Esophagus muscularis mucosa (tissue), 4 donors: ENCODE results near the gene ZNF138. TPM values are rescaled to one million over a fixed set of nuclear protein-coding genes. Genes with fewer than 3 reads are reported as not detected.

Source experiments
- DNase-seq: peaks from one replicate; pipeline ENCODE4 v3.0.0-alpha.2; 2017; ENCODE audit errors: extremely low spot score
- H3K27ac ChIP-seq, 4 donors: fragments of 200-600 bp; sonication (generic); replicated peaks in 1 of 4; 1 replicate in 3 of 4; 2 replicates in 1 of 4; pipeline ENCODE4 v1.5.1; 2016 to 2019; ENCODE audit warnings: mild to moderate bottlenecking in 1 of 4
- H3K27me3 ChIP-seq, 4 donors: fragments of 200-600 bp; sonication (generic); one replicate each; pipeline versions ENCODE4 v1.5.1 to v1.6.0; 2016 to 2019
- H3K36me3 ChIP-seq, 4 donors: fragments of 200-600 bp; sonication (generic); one replicate each; pipeline ENCODE4 v1.5.1; 2016 to 2019
- H3K4me1 ChIP-seq, 4 donors: fragments of 200-600 bp; sonication (generic); one replicate each; pipeline ENCODE4 v1.5.1; 2016 to 2019
- H3K4me3 ChIP-seq, 4 donors: fragments of 200-600 bp; sonication (generic); 1 replicate in 2 of 4; 2 replicates in 2 of 4; pipeline ENCODE4 v1.5.1; 2016 to 2019; ENCODE audit warnings: mild to moderate bottlenecking in 4 of 4, moderate library complexity in 1 of 4
- H3K9me3 ChIP-seq, 4 donors: fragments of 200-600 bp; sonication (generic); 1 replicate in 3 of 4; 2 replicates in 1 of 4; pipeline ENCODE4 v1.5.1; 2016 to 2019
- EP300 ChIP-seq: sonication (generic); formaldehyde crosslinking; IDR thresholded peaks from one replicate; pipeline ENCODE4 v1.6.1; 2017; ENCODE audit warnings: antibody characterized with exemption
- POLR2A ChIP-seq: fragments of 450-650 bp; IDR thresholded peaks from one replicate; pipeline ENCODE4 v1.6.1; 2017; ENCODE audit warnings: antibody characterized with exemption, moderate library complexity, mild to moderate bottlenecking, low read depth
- POLR2AphosphoS5 ChIP-seq, 2 donors: sonication (generic); formaldehyde crosslinking; IDR thresholded peaks; one replicate each; pipeline ENCODE4 v1.6.1; 2017; ENCODE audit warnings: antibody characterized with exemption in 2 of 2
- WGBS: methylation state at CpG from one replicate; pipeline ENCODE4 v1.1.5; 2018; 5-methylcytosine and 5-hydroxymethylcytosine counted together
- intact Hi-C: fragments of 100-400 bp; cut with DNase I; formaldehyde crosslinking; loops from one replicate; pipeline ENCODE4 v1.15.1; 2023
- total RNA-seq, 4 donors: library from RNA; depleted of rRNA; stranded (reverse); fragments of >200 nt; gene quantifications; one replicate each; pipeline versions ENCODE4 v1.1.0 to v1.2.1, GENCODE V29; 2016
- TF ChIP-seq, protein P1 (sequence below), 3 experiments: fragments of 200-600 bp in 2 of 3; fragments of 450-650 bp in 1 of 3; sonication (generic) in 2 of 3; IDR thresholded peaks; one replicate each; pipeline ENCODE4 v1.5.1; 2017 to 2019; ENCODE audit warnings: antibody characterized with exemption in 3 of 3, mild to moderate bottlenecking in 2 of 3, moderate library complexity in 1 of 3

ZNF138 gene
- total RNA-seq, 4 donors from 2014 or later = 3.5 to 10.0 (median 5.2) TPM

DNA sequence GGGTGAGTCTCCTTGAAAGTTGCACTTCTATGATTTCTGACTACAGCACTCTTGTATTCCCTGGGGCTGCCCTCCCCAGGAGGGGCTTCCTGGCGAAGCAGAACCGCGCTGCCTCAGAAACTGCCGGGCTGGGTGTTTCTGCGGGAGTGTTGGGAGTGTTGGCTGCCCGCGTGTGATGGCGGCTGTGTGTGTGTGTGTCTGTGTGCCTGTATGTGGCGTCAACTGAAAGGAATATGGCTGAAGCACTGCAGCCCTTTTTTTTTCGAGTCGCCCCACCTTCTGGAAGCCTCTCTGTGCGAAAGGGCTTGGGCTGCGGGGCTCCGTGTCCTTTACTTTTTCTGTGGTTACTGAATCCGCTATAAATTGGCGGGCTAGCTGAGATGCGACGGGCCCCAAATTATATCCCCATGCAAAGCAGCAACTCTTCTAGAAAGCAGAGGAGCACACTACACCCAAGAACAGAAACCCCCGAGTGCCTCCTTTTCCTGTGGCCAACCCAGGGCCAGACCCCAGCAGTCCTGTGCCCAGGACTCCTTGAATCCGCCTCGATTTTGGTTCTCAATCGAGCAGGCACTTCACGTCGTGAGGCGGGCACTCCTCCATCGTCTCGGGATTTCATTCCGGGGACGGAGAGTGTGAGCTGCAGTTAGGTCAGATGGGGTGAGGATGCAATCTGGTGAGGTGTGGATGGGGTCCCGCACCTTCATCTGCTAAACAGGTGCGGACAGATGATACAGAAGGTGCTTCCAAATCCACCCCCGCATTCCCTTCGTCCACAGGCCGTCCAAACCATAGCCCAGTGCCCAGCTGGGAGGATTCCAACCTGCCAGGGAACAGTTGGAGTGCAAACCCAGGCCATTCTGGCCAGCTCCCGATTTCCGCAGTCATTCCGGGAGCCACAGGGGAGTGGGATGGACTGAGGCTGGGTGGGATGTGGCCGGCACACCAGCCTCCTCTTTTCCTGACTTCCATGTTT is 86.4 kb downstream of the ZNF138 start:
- WGBS = 97% methylated on average over 38 of the region's 38 CpGs
- intact Hi-C loops = loop anchor here (10.0 kb wide), 1 partner anchor 216 kb away; the partner anchor contains the start of gene ZNF107
- Histone ChIP-seq H3K4me3 (no peak overlapping the region), H3K27me3 (no peaks in the 10 kb centered on the region), H3K9me3 (no peaks in the 10 kb centered on the region), H3K4me1 (peaks cover 0 to 36% (median 28%) of the 10 kb centered on the region in 4 donors), H3K36me3 (no peaks in the 10 kb centered on the region), H3K27ac (no peak overlapping the region)
- DNase-seq = peak; percentile 62
- no peak for TF ChIP-seq EP300
- TF ChIP-seq, protein P1, sequence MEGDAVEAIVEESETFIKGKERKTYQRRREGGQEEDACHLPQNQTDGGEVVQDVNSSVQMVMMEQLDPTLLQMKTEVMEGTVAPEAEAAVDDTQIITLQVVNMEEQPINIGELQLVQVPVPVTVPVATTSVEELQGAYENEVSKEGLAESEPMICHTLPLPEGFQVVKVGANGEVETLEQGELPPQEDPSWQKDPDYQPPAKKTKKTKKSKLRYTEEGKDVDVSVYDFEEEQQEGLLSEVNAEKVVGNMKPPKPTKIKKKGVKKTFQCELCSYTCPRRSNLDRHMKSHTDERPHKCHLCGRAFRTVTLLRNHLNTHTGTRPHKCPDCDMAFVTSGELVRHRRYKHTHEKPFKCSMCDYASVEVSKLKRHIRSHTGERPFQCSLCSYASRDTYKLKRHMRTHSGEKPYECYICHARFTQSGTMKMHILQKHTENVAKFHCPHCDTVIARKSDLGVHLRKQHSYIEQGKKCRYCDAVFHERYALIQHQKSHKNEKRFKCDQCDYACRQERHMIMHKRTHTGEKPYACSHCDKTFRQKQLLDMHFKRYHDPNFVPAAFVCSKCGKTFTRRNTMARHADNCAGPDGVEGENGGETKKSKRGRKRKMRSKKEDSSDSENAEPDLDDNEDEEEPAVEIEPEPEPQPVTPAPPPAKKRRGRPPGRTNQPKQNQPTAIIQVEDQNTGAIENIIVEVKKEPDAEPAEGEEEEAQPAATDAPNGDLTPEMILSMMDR (IDR thresholded peaks at IDR 0.05) = no peak
- TF ChIP-seq POLR2AphosphoS5 (IDR thresholded peaks at IDR 0.05) = no peak
- no peak for TF ChIP-seq POLR2A

DNA sequence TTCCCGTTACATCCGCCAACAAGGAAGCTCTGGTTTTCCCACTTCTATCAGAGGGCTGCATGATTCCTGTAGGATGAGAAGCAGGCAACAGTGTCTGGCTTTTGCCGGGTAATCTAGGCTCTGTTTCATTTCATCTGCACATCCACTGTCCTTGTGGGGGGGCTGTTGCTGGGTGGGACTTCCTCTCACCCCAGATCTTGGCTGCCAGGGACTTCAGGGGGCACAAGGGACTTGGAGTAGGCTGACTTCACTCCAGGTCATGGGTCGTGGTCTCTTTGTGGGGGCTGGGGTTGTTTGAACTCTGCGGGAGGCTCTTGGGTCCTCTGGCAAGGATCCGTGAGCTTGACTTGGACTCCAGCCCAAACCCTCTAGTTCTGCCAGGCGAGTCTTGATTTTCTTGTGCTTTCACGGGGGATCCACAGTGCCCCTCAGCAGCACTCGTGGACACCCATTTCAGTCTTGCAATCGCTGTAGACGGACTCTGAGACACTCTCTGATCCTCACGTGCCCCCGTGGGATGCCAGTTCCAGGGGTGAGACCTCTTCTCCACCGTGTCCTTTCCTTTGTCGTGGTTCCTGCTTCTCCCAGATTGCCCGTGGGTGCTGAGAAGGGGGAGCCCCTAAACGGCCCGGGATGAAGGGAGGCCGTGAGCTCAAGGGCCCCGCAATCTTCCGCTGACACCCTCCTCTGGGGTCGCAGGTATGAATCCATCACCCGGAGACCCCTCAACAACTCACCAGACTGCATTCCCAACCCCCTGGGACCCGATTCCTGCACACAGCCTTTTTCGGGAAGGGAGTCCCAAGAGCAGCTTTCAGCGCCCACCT is 87.4 kb downstream of the ZNF138 start:
- intact Hi-C loops = loop anchor here (10.0 kb wide), 1 partner anchor 217 kb away; the partner anchor contains the start of gene ZNF107
- WGBS = 60% methylated on average over 21 of the region's 26 CpGs

DNA sequence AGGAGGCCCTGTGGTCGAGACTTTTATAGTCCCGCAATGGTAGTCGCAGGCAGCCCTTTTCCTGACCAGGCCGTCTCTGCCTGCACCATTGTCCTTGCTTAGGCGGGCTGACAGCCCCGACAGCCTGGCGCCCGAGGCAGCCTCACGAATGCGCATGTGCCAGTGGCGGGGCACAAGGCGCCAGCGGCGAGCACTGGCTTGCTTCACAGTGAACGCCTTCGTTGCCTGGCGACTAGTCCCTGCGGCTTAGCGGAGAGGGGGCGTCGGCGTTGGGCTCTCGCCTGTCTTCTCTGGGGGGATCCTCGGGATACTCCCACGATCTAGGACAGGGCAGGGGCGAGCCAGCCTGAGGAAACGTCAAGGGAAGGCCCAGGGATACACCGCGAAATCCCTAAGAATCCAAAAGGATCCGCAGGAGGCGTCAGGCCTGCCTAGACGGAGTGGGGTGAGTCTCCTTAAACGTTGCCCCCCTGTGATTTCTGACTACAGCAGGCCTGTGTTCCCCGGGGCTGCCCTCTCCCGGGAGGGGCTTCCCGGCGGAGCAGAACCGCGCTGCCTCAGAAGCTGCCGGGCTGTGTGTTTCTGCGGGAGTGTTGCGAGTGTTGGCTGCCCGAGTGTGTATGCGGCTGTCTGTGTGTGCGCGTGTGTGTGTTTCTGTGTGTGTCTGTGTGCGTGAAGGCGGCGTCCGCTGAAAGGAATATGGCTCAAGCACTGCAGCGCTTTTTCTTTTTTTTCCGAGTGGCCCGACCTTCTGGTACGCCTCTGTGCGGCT is 88.3 kb downstream of the ZNF138 start:
- peaks cover 0 to 30% (median 21%) of the 10 kb centered on the region in 4 donors for H3K4me1 ChIP-seq
- peak overlapping the region; percentile 63 to 67 (median 64) for H3K4me3 ChIP-seq
- intact Hi-C loops = loop anchor here (10.0 kb wide), 1 partner anchor 218 kb away; the partner anchor contains the start of gene ZNF107
- H3K36me3 ChIP-seq = no peaks in the 10 kb centered on the region
- TF ChIP-seq, protein P1 (IDR thresholded peaks at IDR 0.05) = no peak
- TF ChIP-seq POLR2AphosphoS5 (IDR thresholded peaks at IDR 0.05) (peak in 1 of 2 donors; percentile 79), POLR2A (no peak), EP300 (no peak)
- peak; percentile 92 for DNase-seq
- WGBS = 3% methylated on average over 32 of the region's 55 CpGs
- peak overlapping the region; percentile 57 to 74 (median 62) for H3K27ac ChIP-seq
- no peaks in the 10 kb centered on the region for H3K9me3 ChIP-seq
- H3K27me3 ChIP-seq = no peaks in the 10 kb centered on the region

More for the DNA sequence above, 87.4 kb downstream of the ZNF138 start:
- no peaks in the 10 kb centered on the region for H3K36me3 ChIP-seq
- no peaks in the 10 kb centered on the region for H3K9me3 ChIP-seq
- peak; percentile 64 for DNase-seq
- H3K27ac ChIP-seq = peak overlapping the region; percentile 57 to 74 (median 62)
- no peak for TF ChIP-seq EP300
- TF ChIP-seq POLR2AphosphoS5 (IDR thresholded peaks at IDR 0.05) = no peak
- TF ChIP-seq, protein P1 (IDR thresholded peaks at IDR 0.05) = no peak
- TF ChIP-seq POLR2A = no peak
- peak overlapping the region; percentile 63 to 67 (median 64) for H3K4me3 ChIP-seq
- peaks cover 0 to 36% (median 28%) of the 10 kb centered on the region in 4 donors for H3K4me1 ChIP-seq
- H3K27me3 ChIP-seq = no peaks in the 10 kb centered on the region

Other genes starting within 250 kb of the ZNF138 start
- gene ZNF680, start 231.4 kb upstream of the ZNF138 start, total RNA-seq = 10 to 100 TPM in 2 of 4 donors, 1 to 10 TPM in 2; 6.1 to 16.2 (median 10.1) TPM
- 1 to 10 TPM; 1.8 to 3.3 (median 2.4) TPM for gene ZNF107, start 128.3 kb upstream of the ZNF138 start, total RNA-seq
- gene ZNF273, start 108.8 kb downstream of the ZNF138 start, total RNA-seq = 1 to 10 TPM; 2.7 to 8.3 (median 3.4) TPM
- gene ZNF117, start 196.6 kb downstream of the ZNF138 start, total RNA-seq = 1 to 10 TPM; 2.9 to 8.7 (median 4.1) TPM
- gene ERV3-1, start 212.3 kb downstream of the ZNF138 start, total RNA-seq = 10 to 100 TPM in 1 of 4 donors, 1 to 10 TPM in 3; 5.3 to 11.6 (median 7.5) TPM